ACC112 (cell line): ENCODE data around the gene TCERG1L.

Experiments
- H2AFZ ChIP-seq: fragments of 200-600 bp; sonication (generic); one replicate; pipeline ENCODE4 v1.6.0; 2017; ENCODE audit warnings: antibody characterized with exemption, low read length; ENCODE audit not compliant: unreplicated experiment
- H3K27ac ChIP-seq: fragments of 200-600 bp; sonication (generic); 2 replicates; pipeline ENCODE4 v1.5.1; 2014; ENCODE audit warnings: low read depth, mild to moderate bottlenecking, antibody characterized with exemption, low read length, moderate library complexity
- H3K27me3 ChIP-seq: fragments of 200-600 bp; sonication (generic); 2 replicates; pipeline ENCODE4 v1.6.1; 2014; ENCODE audit warnings: mild to moderate bottlenecking, antibody characterized with exemption, low read length, moderate library complexity, mixed read lengths; ENCODE audit not compliant: insufficient read depth
- H3K36me3 ChIP-seq: fragments of 200-600 bp; sonication (generic); 2 replicates; pipeline ENCODE4 v1.6.1; 2016; ENCODE audit warnings: mild to moderate bottlenecking, antibody characterized with exemption, low read length, moderate library complexity, mixed read lengths; ENCODE audit not compliant: insufficient read depth
- H3K4me1 ChIP-seq: fragments of 200-600 bp; sonication (generic); one replicate; pipeline ENCODE4 v1.6.1; 2016; ENCODE audit warnings: low read length, mixed read lengths; ENCODE audit not compliant: insufficient read depth, unreplicated experiment, control insufficient read depth
- H3K4me3 ChIP-seq: fragments of 200-600 bp; sonication (generic); 2 replicates; pipeline ENCODE4 v1.5.1; 2014; ENCODE audit warnings: mild to moderate bottlenecking, low read depth, low read length
- H3K79me2 ChIP-seq: fragments of 200-600 bp; sonication (generic); one replicate; pipeline ENCODE4 v1.6.0; 2016; ENCODE audit warnings: low read length; ENCODE audit not compliant: control insufficient read depth, unreplicated experiment, insufficient read depth

Gene TCERG1L

DNA sequence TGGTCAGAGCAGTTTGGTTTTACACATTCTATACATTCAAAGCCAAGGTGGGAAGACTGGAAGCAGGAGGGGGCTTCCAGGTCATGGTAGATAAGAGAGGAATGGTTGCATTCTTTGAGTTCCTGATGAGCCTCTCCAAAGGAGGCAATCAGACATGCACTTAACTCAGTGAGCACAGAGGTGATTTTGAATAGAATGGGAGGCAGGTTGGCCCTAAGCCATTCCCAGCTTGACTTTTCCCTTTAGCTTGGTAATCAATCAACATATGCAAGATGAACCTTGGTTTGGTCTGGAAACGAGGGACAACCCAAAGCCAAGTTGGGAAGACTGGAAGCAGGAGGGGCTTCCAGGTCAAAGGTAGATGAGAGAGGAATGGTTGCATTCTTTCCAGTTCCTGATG, 31.4 kb downstream of the TCERG1L start:
- Histone ChIP-seq H3K27me3 (no peaks in the 10 kb centered on the region), H3K4me1 (no peaks in the 10 kb centered on the region), H3K79me2 (no peaks in the 10 kb centered on the region), H3K36me3 (no peaks in the 10 kb centered on the region), H3K27ac (no peak overlapping the region), H2AFZ (no peak overlapping the region), H3K4me3 (no peak overlapping the region)

DNA sequence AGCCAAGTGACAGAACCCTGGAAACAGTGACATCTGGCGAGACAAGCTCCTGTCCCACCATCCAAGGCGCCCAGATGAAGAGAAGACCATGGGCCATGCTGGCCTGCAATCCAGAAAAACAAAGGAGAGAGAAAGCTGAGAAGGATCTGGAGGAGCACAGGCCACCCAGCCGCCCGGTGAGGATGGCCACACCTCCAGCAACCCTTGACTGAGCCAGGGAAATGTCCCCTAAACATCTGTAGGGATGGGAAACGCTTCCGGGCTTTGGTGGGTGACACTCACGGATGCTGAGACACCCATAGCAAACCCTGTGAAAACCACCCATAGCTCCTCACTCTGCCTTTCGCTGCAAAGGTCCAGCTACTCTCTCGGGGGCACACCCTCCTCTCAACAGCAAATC, 32.0 kb downstream of the TCERG1L start:
- Histone ChIP-seq H3K27ac (no peak overlapping the region), H3K4me3 (no peak overlapping the region), H3K4me1 (no peaks in the 10 kb centered on the region), H3K27me3 (no peaks in the 10 kb centered on the region), H2AFZ (no peak overlapping the region), H3K79me2 (no peaks in the 10 kb centered on the region), H3K36me3 (no peaks in the 10 kb centered on the region)

DNA sequence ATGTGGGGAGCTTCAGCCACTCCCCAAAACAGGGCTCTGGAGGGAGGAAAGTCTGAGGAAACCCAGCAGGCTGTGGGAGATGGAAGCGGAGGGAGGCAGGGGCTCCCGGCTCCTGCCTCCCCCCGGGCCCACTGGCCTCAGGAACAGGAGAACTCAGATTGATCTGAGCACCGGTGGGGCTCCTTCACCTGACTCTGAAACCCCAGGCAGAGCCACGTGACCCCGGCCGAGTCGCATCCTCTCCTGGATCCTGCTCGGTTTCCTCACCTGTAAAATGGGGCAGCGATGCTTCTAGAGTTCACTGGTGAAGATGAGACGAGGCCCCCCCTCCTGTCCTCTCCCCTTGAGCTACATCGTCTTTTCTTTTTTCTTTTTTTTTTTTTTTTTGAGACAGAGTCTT, 33.6 kb downstream of the TCERG1L start:
- no peak overlapping the region for H3K27ac ChIP-seq
- H3K79me2 ChIP-seq: no peaks in the 10 kb centered on the region
- no peaks in the 10 kb centered on the region for H3K27me3 ChIP-seq
- H2AFZ ChIP-seq: no peak overlapping the region
- no peaks in the 10 kb centered on the region for H3K36me3 ChIP-seq
- H3K4me3 ChIP-seq: no peak overlapping the region
- H3K4me1 ChIP-seq: no peaks in the 10 kb centered on the region

GRCh38 chr10:131277278-131277677, 34.2 kb downstream of the TCERG1L start:
- Histone ChIP-seq H3K27ac (no peak overlapping the region), H3K36me3 (no peaks in the 10 kb centered on the region), H3K79me2 (no peaks in the 10 kb centered on the region), H2AFZ (no peak overlapping the region), H3K27me3 (no peaks in the 10 kb centered on the region), H3K4me1 (no peaks in the 10 kb centered on the region), H3K4me3 (no peak overlapping the region)

GRCh38 chr10:131275691-131276090, 35.8 kb downstream of the TCERG1L start:
- Histone ChIP-seq H2AFZ (no peak overlapping the region), H3K27ac (no peak overlapping the region), H3K27me3 (no peaks in the 10 kb centered on the region), H3K36me3 (no peaks in the 10 kb centered on the region), H3K79me2 (no peaks in the 10 kb centered on the region), H3K4me1 (no peaks in the 10 kb centered on the region), H3K4me3 (no peak overlapping the region)

DNA sequence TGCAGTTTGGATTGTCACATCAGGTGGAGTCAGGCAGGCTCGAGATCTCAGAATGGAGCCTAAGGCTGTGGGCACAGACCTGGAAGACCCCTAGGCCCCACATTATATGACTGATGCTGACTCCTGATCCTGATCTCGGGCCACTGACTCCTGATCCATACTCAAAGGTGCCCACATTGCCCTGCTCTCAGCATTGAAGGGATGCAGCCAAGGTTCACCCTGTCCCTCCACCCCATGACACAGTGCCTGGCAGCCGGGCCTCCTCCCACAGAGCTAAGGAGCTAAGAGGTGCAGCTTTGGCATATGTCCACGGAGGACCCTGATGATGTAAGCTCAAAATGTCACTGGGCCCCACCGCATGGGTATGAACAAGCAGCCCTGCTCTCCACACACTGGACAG, 36.6 kb downstream of the TCERG1L start:
- H3K4me1 ChIP-seq: no peaks in the 10 kb centered on the region

GRCh38 chr10:131274133-131274880, 37.2 kb downstream of the TCERG1L start:
- Histone ChIP-seq H3K4me1 (no peaks in the 10 kb centered on the region), H3K27me3 (no peaks in the 10 kb centered on the region), H3K79me2 (no peaks in the 10 kb centered on the region), H3K27ac (no peak overlapping the region), H2AFZ (no peak overlapping the region), H3K4me3 (no peak overlapping the region), H3K36me3 (no peaks in the 10 kb centered on the region)

More for the DNA sequence above, 36.6 kb downstream of the TCERG1L start:
- H2AFZ ChIP-seq: no peak overlapping the region
- no peak overlapping the region for H3K27ac ChIP-seq
- no peaks in the 10 kb centered on the region for H3K36me3 ChIP-seq
- no peak overlapping the region for H3K4me3 ChIP-seq
- H3K27me3 ChIP-seq: no peaks in the 10 kb centered on the region
- H3K79me2 ChIP-seq: no peaks in the 10 kb centered on the region

- no peaks in the 10 kb centered on the region for H3K36me3 ChIP-seq
- no peak overlapping the region for H3K4me3 ChIP-seq
- H2AFZ ChIP-seq: no peak overlapping the region
- H3K4me1 ChIP-seq: no peaks in the 10 kb centered on the region
- no peak overlapping the region for H3K27ac ChIP-seq
- H3K27me3 ChIP-seq: no peaks in the 10 kb centered on the region
- no peaks in the 10 kb centered on the region for H3K79me2 ChIP-seq
Observed at GRCh38 chr10:131273476-131273875, 38.0 kb downstream of the TCERG1L start.

DNA sequence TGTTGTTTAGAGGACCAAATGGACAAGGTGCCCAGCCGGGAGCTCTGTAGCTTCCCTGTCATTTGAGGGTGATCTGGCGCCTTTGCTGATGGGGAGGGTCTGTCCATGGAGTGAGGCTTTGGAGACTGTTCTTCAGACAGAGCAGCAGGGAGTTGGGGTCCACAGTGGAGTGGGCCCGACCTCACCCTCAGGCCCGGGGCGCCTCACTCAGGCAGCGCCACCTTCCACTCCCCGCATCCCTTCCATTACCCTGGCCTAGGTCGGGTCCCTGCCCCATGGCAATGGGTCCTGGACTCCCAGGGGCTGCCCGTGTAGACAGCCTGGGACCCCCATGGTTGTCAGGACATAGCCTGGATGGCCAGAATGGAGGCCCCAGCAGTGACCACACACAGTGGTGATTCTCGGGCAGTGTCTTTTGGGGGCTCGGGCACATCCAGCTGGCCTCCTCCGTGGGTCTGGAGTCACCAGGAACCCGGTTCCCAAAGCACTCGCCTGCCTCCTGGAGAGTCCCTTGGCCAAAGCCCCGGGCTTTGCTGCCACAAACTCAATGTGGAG, 38.5 kb downstream of the TCERG1L start:
- Histone ChIP-seq H3K27me3 (no peaks in the 10 kb centered on the region), H3K4me1 (no peaks in the 10 kb centered on the region), H3K36me3 (no peaks in the 10 kb centered on the region), H3K4me3 (no peak overlapping the region), H2AFZ (no peak overlapping the region), H3K27ac (no peak overlapping the region), H3K79me2 (no peaks in the 10 kb centered on the region)

- no peak overlapping the region for H2AFZ ChIP-seq
- H3K27me3 ChIP-seq: no peaks in the 10 kb centered on the region
- no peak overlapping the region for H3K27ac ChIP-seq
- H3K79me2 ChIP-seq: no peaks in the 10 kb centered on the region
- H3K4me1 ChIP-seq: no peaks in the 10 kb centered on the region
- no peak overlapping the region for H3K4me3 ChIP-seq
- H3K36me3 ChIP-seq: no peaks in the 10 kb centered on the region
Observed at GRCh38 chr10:131271966-131272365, 39.6 kb downstream of the TCERG1L start.

DNA sequence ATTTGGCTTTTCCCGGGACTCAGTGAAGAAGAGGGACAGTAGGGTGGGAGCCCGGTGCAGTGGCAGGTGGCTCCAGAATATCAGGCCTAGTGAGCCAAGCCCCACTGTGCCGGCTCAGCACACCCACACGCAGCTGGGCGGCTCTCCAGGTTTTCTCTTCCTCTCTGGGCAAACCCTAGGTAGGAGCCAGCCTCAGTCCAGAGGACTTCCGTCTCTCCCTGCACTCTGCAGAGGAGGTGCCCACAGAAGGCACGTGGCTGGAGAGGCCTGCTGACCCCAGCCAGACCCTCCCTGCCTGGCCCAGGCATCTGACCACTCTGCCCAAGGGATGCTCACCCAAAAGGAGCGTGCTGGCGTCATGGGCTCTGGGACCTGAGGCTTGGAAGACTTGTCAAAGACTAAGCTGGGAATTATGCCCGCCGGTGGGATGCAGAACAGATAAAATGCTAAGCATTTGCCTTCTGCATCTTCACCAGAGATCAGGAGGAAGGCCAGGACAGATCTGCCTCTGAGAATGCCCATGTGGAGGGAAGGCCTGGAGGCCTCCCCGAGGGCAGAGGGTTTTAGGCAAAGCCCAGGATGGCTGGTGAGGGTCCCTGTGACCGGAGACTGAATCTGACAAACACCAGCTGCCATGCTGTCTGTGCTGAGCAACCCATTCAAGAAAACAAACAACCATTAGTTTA, 40.2 kb downstream of the TCERG1L start:
- Histone ChIP-seq H3K27me3 (no peaks in the 10 kb centered on the region), H3K4me3 (no peak overlapping the region), H3K27ac (no peak overlapping the region), H2AFZ (no peak overlapping the region), H3K79me2 (no peaks in the 10 kb centered on the region), H3K36me3 (no peaks in the 10 kb centered on the region), H3K4me1 (no peaks in the 10 kb centered on the region)
